Measurements from ENCODE around the gene IRF5. TPM values are rescaled to one million over a fixed set of nuclear protein-coding genes. Genes with fewer than 3 reads are reported as not detected.

IRF5 gene
- total and polyA plus RNA-seq, 4 donors = 4.3 to 6.2 (median 4.5) TPM

DNA sequence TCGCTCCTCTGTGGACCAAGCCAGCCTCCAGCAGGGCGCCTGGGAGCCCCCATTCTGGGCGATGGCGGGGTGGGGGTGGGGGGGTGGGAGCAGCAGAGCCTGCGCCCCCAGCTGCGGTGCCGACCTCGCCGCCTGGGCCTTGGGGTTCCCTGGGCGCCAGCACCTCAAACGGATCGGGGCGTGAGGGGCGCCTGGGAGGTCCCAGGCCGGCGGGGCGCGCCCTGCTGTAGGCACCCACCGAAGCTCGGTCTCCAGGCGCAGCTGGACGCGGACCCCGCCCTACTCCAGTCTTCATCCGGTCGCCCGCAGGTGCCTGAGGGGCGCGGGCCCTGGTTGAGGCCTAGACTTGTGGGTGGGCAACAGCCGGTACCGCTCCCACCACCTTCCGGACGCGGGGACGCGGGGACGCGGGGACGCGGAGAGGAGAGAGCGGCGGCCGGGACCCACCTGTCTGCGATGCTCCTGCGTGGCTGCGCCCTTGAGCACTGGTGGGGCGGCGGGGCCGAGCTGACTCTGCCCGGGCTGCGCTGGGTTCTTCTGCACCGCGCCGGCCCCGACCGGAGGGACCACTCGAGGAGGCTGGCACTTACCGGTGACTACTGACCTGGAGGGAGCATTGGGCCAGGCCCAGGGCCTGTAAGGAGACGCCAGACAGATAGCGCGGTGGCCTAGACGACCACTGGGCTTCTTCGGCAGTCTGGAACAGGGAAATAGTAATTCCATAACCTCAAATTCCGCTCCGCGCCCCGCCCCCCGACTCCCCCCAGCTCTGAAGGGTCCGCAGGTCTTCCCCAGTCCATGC lies 21.7 kb upstream of the IRF5 start:
- Histone ChIP-seq H3K9ac (ENCODE audit: low read depth in 1 of 2, low read length in 2 of 2) (no peak overlapping the region), H3K27ac (ENCODE audit: low read depth in 1 of 2, low read length in 2 of 2) (no peak overlapping the region), H3K4me1 (ENCODE audit: control insufficient read depth in 4 of 4, insufficient read depth in 4 of 4, low read length in 3 of 4) (peaks cover 0 to 6% (median 5%) of the 10 kb centered on the region in 4 donors), H3K27me3 (ENCODE audit: control insufficient read depth in 4 of 4, insufficient read depth in 4 of 4, low read length in 3 of 4) (peaks cover 0 to 2% (median 0%) of the 10 kb centered on the region in 4 donors), H3K9me3 (ENCODE audit: control insufficient read depth in 4 of 4, low read length in 3 of 4) (no peaks in the 10 kb centered on the region), H3K36me3 (ENCODE audit: control insufficient read depth in 4 of 4, insufficient read depth in 3 of 4, low read depth in 1 of 4, low read length in 3 of 4) (no peaks in the 10 kb centered on the region), H3K4me3 (ENCODE audit: low read depth in 1 of 3, low read length in 3 of 3) (peak overlapping the region in 1 of 3 donors; percentile 10)
- TF ChIP-seq GABPA (IDR thresholded peaks at IDR 0.05 in 1 of 2, conservative IDR thresholded peaks at IDR 0.05 in 1 of 2) (no peak), TAF1 (conservative IDR thresholded peaks at IDR 0.05) (no peak), NR2F2 (IDR thresholded peaks at IDR 0.05) (no peak), JUND (IDR thresholded peaks at IDR 0.05) (no peak), FOXA1 (IDR thresholded peaks at IDR 0.05) (no peak), RAD21 (IDR thresholded peaks at IDR 0.05) (no peak), EGR1 (IDR thresholded peaks at IDR 0.05; ENCODE audit: low read depth in 2 of 2) (no peak), REST (IDR thresholded peaks at IDR 0.05) (no peak), MAX (IDR thresholded peaks at IDR 0.05) (no peak), HNF4G (IDR thresholded peaks at IDR 0.05) (no peak)
- WGBS = 38% methylated on average over 69 of the region's 69 CpGs
- DNase-seq (ENCODE audit: low spot score) = no peak

DNA sequence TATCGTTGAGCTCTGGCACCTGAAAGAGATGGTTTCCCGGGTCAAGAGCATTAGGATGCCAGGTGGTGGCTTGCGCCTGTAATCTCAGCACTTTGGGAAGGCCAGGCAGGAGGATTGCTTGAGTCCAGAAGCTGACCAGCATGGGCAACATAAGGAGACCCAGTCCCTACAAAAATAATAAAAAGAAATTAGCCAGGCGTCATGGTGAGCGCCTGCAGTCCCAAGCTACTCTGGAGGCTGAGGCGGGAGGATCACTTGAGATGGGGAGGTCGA lies 21.1 kb upstream of the IRF5 start:
- DNase-seq (ENCODE audit: low spot score) = no peak
- Histone ChIP-seq H3K4me3 (ENCODE audit: low read depth in 1 of 3, low read length in 3 of 3) (no peak overlapping the region), H3K27me3 (ENCODE audit: control insufficient read depth in 4 of 4, insufficient read depth in 4 of 4, low read length in 3 of 4) (peaks cover 0 to 2% (median 0%) of the 10 kb centered on the region in 4 donors), H3K9ac (ENCODE audit: low read depth in 1 of 2, low read length in 2 of 2) (no peak overlapping the region), H3K27ac (ENCODE audit: low read depth in 1 of 2, low read length in 2 of 2) (no peak overlapping the region), H3K9me3 (ENCODE audit: control insufficient read depth in 4 of 4, low read length in 3 of 4) (no peaks in the 10 kb centered on the region), H3K36me3 (ENCODE audit: control insufficient read depth in 4 of 4, insufficient read depth in 3 of 4, low read depth in 1 of 4, low read length in 3 of 4) (no peaks in the 10 kb centered on the region), H3K4me1 (ENCODE audit: control insufficient read depth in 4 of 4, insufficient read depth in 4 of 4, low read length in 3 of 4) (peaks cover 0 to 6% (median 5%) of the 10 kb centered on the region in 4 donors)
- WGBS = 94% methylated on average over 7 of the region's 7 CpGs
- TF ChIP-seq REST (IDR thresholded peaks at IDR 0.05) (no peak), RXRA (IDR thresholded peaks at IDR 0.05) (no peak), NR2F2 (IDR thresholded peaks at IDR 0.05) (no peak), YY1 (IDR thresholded peaks at IDR 0.05) (no peak), RAD21 (IDR thresholded peaks at IDR 0.05) (no peak), HNF4A (conservative IDR thresholded peaks at IDR 0.05) (no peak), EGR1 (IDR thresholded peaks at IDR 0.05; ENCODE audit: low read depth in 2 of 2) (no peak), FOXA2 (IDR thresholded peaks at IDR 0.05) (no peak), GABPA (IDR thresholded peaks at IDR 0.05 in 1 of 2, conservative IDR thresholded peaks at IDR 0.05 in 1 of 2) (no peak), FOXA1 (IDR thresholded peaks at IDR 0.05) (no peak), HNF4G (IDR thresholded peaks at IDR 0.05) (no peak), MAX (IDR thresholded peaks at IDR 0.05) (no peak), TAF1 (conservative IDR thresholded peaks at IDR 0.05) (no peak), JUND (IDR thresholded peaks at IDR 0.05) (no peak), SP1 (IDR thresholded peaks at IDR 0.05) (no peak)
- TF ChIP-seq, protein P1, sequence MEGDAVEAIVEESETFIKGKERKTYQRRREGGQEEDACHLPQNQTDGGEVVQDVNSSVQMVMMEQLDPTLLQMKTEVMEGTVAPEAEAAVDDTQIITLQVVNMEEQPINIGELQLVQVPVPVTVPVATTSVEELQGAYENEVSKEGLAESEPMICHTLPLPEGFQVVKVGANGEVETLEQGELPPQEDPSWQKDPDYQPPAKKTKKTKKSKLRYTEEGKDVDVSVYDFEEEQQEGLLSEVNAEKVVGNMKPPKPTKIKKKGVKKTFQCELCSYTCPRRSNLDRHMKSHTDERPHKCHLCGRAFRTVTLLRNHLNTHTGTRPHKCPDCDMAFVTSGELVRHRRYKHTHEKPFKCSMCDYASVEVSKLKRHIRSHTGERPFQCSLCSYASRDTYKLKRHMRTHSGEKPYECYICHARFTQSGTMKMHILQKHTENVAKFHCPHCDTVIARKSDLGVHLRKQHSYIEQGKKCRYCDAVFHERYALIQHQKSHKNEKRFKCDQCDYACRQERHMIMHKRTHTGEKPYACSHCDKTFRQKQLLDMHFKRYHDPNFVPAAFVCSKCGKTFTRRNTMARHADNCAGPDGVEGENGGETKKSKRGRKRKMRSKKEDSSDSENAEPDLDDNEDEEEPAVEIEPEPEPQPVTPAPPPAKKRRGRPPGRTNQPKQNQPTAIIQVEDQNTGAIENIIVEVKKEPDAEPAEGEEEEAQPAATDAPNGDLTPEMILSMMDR (IDR thresholded peaks at IDR 0.05; ENCODE audit: low read depth, low read length, missing input control) = no peak
- TF ChIP-seq, protein P2, sequence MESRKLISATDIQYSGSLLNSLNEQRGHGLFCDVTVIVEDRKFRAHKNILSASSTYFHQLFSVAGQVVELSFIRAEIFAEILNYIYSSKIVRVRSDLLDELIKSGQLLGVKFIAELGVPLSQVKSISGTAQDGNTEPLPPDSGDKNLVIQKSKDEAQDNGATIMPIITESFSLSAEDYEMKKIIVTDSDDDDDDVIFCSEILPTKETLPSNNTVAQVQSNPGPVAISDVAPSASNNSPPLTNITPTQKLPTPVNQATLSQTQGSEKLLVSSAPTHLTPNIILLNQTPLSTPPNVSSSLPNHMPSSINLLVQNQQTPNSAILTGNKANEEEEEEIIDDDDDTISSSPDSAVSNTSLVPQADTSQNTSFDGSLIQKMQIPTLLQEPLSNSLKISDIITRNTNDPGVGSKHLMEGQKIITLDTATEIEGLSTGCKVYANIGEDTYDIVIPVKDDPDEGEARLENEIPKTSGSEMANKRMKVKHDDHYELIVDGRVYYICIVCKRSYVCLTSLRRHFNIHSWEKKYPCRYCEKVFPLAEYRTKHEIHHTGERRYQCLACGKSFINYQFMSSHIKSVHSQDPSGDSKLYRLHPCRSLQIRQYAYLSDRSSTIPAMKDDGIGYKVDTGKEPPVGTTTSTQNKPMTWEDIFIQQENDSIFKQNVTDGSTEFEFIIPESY (IDR thresholded peaks at IDR 0.05) = no peak
- TF ChIP-seq, protein P3, sequence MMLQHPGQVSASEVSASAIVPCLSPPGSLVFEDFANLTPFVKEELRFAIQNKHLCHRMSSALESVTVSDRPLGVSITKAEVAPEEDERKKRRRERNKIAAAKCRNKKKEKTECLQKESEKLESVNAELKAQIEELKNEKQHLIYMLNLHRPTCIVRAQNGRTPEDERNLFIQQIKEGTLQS (IDR thresholded peaks at IDR 0.05) = no peak

Data from liver (tissue), 9 donors.